Esophagus muscularis mucosa (tissue), 4 donors: ENCODE results near the gene XRCC3. TPM values are rescaled to one million over a fixed set of nuclear protein-coding genes. Genes with fewer than 3 reads are reported as not detected.

Source experiments
- DNase-seq: peaks from one replicate; pipeline ENCODE4 v3.0.0-alpha.2; 2017; ENCODE audit errors: extremely low spot score
- H3K27ac ChIP-seq, 4 donors: fragments of 200-600 bp; sonication (generic); replicated peaks in 1 of 4; 1 replicate in 3 of 4; 2 replicates in 1 of 4; pipeline ENCODE4 v1.5.1; 2016 to 2019; ENCODE audit warnings: mild to moderate bottlenecking in 1 of 4
- H3K27me3 ChIP-seq, 4 donors: fragments of 200-600 bp; sonication (generic); one replicate each; pipeline versions ENCODE4 v1.5.1 to v1.6.0; 2016 to 2019
- H3K36me3 ChIP-seq, 4 donors: fragments of 200-600 bp; sonication (generic); one replicate each; pipeline ENCODE4 v1.5.1; 2016 to 2019
- H3K4me1 ChIP-seq, 4 donors: fragments of 200-600 bp; sonication (generic); one replicate each; pipeline ENCODE4 v1.5.1; 2016 to 2019
- H3K4me3 ChIP-seq, 4 donors: fragments of 200-600 bp; sonication (generic); 1 replicate in 2 of 4; 2 replicates in 2 of 4; pipeline ENCODE4 v1.5.1; 2016 to 2019; ENCODE audit warnings: mild to moderate bottlenecking in 4 of 4, moderate library complexity in 1 of 4
- H3K9me3 ChIP-seq, 4 donors: fragments of 200-600 bp; sonication (generic); 1 replicate in 3 of 4; 2 replicates in 1 of 4; pipeline ENCODE4 v1.5.1; 2016 to 2019
- EP300 ChIP-seq: sonication (generic); formaldehyde crosslinking; IDR thresholded peaks from one replicate; pipeline ENCODE4 v1.6.1; 2017; ENCODE audit warnings: antibody characterized with exemption
- POLR2A ChIP-seq: fragments of 450-650 bp; IDR thresholded peaks from one replicate; pipeline ENCODE4 v1.6.1; 2017; ENCODE audit warnings: antibody characterized with exemption, moderate library complexity, mild to moderate bottlenecking, low read depth
- POLR2AphosphoS5 ChIP-seq, 2 donors: sonication (generic); formaldehyde crosslinking; IDR thresholded peaks; one replicate each; pipeline ENCODE4 v1.6.1; 2017; ENCODE audit warnings: antibody characterized with exemption in 2 of 2
- WGBS: methylation state at CpG from one replicate; pipeline ENCODE4 v1.1.5; 2018; 5-methylcytosine and 5-hydroxymethylcytosine counted together
- intact Hi-C: fragments of 100-400 bp; cut with DNase I; formaldehyde crosslinking; loops from one replicate; pipeline ENCODE4 v1.15.1; 2023
- total RNA-seq, 4 donors: library from RNA; depleted of rRNA; stranded (reverse); fragments of >200 nt; gene quantifications; one replicate each; pipeline versions ENCODE4 v1.1.0 to v1.2.1, GENCODE V29; 2016
- TF ChIP-seq, protein P1 (sequence below), 3 experiments: fragments of 200-600 bp in 2 of 3; fragments of 450-650 bp in 1 of 3; sonication (generic) in 2 of 3; IDR thresholded peaks; one replicate each; pipeline ENCODE4 v1.5.1; 2017 to 2019; ENCODE audit warnings: antibody characterized with exemption in 3 of 3, mild to moderate bottlenecking in 2 of 3, moderate library complexity in 1 of 3

The XRCC3 gene
- total RNA-seq, 4 donors from 2014 or later, result 1.6 to 5.4 (median 2.1) TPM

DNA sequence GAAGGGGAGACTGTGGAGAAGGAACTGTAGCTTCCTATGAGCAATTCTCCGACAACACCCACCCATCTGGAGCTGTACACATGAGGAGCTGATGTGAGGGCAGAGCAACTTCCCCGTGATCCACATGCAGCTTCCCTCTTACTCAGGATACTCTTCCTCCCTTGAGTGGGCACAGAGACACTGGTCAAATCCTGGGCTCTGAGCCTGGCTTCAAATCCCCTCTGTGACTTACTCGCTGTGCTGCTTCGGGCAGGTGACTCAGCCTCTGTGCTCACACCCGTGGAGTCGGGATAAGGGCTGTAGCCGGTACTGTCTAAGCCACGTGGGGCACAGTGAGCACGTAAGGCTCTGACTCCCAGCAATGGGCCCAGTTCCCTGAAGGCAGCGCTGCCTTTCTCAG, 31.4 kb upstream of the XRCC3 start:
- no peak for DNase-seq
- peaks cover 0 to 97% (median 65%) of the 10 kb centered on the region in 4 donors for H3K36me3 ChIP-seq

DNA sequence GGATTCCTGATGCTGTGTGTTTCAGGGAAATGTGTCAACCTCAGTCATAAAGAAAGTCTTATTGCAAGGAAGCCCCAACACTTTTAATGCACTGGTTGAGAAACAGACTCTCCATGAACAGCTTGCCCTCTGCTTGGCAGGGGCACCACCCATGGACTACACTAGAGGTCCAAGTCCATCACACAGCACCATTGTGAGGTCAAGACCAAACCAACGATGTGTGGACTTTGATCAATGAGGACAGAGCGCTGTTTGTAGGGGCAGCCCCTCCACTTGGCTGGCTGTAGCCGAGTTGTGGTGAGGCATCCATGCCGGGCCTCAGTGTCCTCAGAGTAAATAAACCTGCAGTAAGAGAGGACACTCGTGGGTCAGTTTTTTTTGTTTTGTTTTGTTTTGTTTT, 30.2 kb upstream of the XRCC3 start:
- DNase-seq, result no peak
- intact Hi-C loops, result no loop called here
- no peak overlapping the region for H3K27ac ChIP-seq
- TF ChIP-seq POLR2AphosphoS5 (IDR thresholded peaks at IDR 0.05) (no peak), EP300 (no peak), POLR2A (no peak)
- TF ChIP-seq, protein P1, sequence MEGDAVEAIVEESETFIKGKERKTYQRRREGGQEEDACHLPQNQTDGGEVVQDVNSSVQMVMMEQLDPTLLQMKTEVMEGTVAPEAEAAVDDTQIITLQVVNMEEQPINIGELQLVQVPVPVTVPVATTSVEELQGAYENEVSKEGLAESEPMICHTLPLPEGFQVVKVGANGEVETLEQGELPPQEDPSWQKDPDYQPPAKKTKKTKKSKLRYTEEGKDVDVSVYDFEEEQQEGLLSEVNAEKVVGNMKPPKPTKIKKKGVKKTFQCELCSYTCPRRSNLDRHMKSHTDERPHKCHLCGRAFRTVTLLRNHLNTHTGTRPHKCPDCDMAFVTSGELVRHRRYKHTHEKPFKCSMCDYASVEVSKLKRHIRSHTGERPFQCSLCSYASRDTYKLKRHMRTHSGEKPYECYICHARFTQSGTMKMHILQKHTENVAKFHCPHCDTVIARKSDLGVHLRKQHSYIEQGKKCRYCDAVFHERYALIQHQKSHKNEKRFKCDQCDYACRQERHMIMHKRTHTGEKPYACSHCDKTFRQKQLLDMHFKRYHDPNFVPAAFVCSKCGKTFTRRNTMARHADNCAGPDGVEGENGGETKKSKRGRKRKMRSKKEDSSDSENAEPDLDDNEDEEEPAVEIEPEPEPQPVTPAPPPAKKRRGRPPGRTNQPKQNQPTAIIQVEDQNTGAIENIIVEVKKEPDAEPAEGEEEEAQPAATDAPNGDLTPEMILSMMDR (IDR thresholded peaks at IDR 0.05), result no peak
- no peaks in the 10 kb centered on the region for H3K27me3 ChIP-seq
- peaks cover 0 to 98% (median 67%) of the 10 kb centered on the region in 4 donors for H3K36me3 ChIP-seq
- 71% methylated on average over 5 of the region's 5 CpGs for WGBS
- H3K4me3 ChIP-seq, result no peak overlapping the region
- peaks cover 0 to 16% (median 9%) of the 10 kb centered on the region in 4 donors for H3K4me1 ChIP-seq
- no peaks in the 10 kb centered on the region for H3K9me3 ChIP-seq

More for the DNA sequence above, 31.4 kb upstream of the XRCC3 start:
- intact Hi-C loops, result no loop called here
- no peaks in the 10 kb centered on the region for H3K9me3 ChIP-seq
- H3K4me3 ChIP-seq, result no peak overlapping the region
- no peaks in the 10 kb centered on the region for H3K27me3 ChIP-seq
- no peak overlapping the region for H3K27ac ChIP-seq
- H3K4me1 ChIP-seq, result peaks cover 0 to 14% (median 5%) of the 10 kb centered on the region in 4 donors
- WGBS, result 87% methylated on average over 10 of the region's 10 CpGs
- TF ChIP-seq, protein P1 (IDR thresholded peaks at IDR 0.05), result no peak
- TF ChIP-seq POLR2AphosphoS5 (IDR thresholded peaks at IDR 0.05) (no peak), EP300 (no peak), POLR2A (no peak)

DNA sequence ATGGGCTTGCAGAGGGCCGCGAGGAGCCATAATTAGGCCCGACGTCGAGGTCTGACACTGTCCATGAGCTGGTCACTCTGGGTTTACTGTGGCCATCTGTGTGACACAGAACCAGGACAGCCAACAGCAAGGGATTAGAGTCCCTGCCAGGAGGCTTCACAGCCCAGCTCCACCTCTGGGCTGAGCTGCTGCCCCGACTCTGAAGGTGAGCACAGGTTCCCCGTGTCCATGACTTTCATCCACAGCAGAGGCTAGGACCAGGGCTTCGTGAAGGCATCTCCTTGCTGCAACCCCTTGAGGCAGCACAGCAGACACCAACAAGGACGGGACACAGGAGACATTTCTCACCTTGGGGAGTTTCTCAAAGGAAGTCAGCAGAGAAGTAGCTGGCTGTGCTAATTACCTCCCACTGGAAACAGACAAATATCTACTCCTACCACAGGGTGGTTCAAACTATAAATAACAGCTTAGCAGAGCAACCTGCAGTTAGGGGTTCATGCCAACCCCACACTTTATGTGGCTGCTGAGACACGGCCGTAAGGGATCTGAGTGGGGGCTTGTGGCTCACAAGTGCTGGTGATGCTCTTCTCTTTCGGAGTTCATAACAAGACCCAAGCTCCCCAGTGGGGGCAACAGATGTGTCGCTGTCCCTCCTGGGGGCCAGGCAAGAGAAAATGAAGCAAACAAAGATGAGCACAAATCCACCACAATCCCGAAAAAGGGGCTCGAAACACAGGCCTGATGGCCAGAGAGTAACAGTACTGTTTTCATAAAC, 29.6 kb upstream of the XRCC3 start:
- Histone ChIP-seq H3K4me1 (peaks cover 0 to 16% (median 9%) of the 10 kb centered on the region in 4 donors), H3K4me3 (no peak overlapping the region), H3K9me3 (no peaks in the 10 kb centered on the region), H3K36me3 (peaks cover 0 to 98% (median 70%) of the 10 kb centered on the region in 4 donors), H3K27ac (no peak overlapping the region), H3K27me3 (no peaks in the 10 kb centered on the region)
- TF ChIP-seq POLR2A (no peak), EP300 (no peak), POLR2AphosphoS5 (IDR thresholded peaks at IDR 0.05) (no peak)
- TF ChIP-seq, protein P1 (IDR thresholded peaks at IDR 0.05), result no peak
- DNase-seq, result no peak
- intact Hi-C loops, result no loop called here
- 77% methylated on average over 11 of the region's 15 CpGs for WGBS

DNA sequence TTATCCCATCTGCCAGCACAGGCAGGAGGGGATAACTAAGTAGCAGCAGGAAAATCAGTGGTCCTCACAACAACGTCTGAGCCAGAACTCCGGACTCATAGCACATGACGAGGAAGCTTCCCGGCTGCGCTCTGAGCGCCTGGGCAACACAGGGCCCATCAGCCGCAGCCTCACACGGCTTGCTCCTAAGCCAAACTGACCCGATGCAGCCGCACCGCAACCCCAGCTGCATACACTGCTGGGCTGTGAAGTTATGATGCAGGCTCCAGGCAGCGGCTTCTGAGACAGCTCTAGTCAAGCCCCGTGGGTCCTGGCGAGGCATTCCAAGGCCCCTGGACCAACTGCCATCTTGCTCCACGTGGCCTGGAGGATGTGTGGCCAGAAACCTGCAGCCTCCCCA, 28.4 kb upstream of the XRCC3 start:
- Histone ChIP-seq H3K27ac (no peak overlapping the region), H3K27me3 (no peaks in the 10 kb centered on the region), H3K36me3 (peaks cover 0 to 98% (median 72%) of the 10 kb centered on the region in 4 donors), H3K9me3 (no peaks in the 10 kb centered on the region), H3K4me3 (no peak overlapping the region), H3K4me1 (peaks cover 0 to 26% (median 20%) of the 10 kb centered on the region in 4 donors)
- intact Hi-C loops, result no loop called here
- WGBS, result 87% methylated on average over 11 of the region's 15 CpGs
- TF ChIP-seq, protein P1 (IDR thresholded peaks at IDR 0.05), result no peak
- no peak for TF ChIP-seq POLR2A
- TF ChIP-seq EP300, result no peak
- TF ChIP-seq POLR2AphosphoS5 (IDR thresholded peaks at IDR 0.05), result no peak
- DNase-seq, result no peak
